NB4 (cell line): ENCODE measurements around the gene DUSP23.

Source experiments
- CTCF ChIP-seq: IDR thresholded peaks from one replicate; pipeline ENCODE4 v1.5.1; 2012; ENCODE audit warnings: low read depth, low read length
- POLR2A ChIP-seq: IDR thresholded peaks from 2 replicates; pipeline ENCODE4 v1.6.1; 2011; ENCODE audit warnings: mild to moderate bottlenecking; ENCODE audit not compliant: insufficient read length; ENCODE audit errors: extremely low read depth
- TF ChIP-seq, protein P1 (sequence below): IDR thresholded peaks from 2 replicates; pipeline ENCODE4 v1.6.1; 2011; ENCODE audit warnings: low read depth, low read length

GRCh38 chr1:159825564-159825963 lies 44.8 kb downstream of the DUSP23 start:
- TF ChIP-seq CTCF (no peak), POLR2A (no peak)
- TF ChIP-seq, protein P1, sequence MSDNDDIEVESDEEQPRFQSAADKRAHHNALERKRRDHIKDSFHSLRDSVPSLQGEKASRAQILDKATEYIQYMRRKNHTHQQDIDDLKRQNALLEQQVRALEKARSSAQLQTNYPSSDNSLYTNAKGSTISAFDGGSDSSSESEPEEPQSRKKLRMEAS, result no peak
